ENCODE measurements around the gene NOG. TPM values are rescaled to one million over a fixed set of nuclear protein-coding genes. Genes with fewer than 3 reads are reported as not detected.

NOG gene
- total RNA-seq (2014; rRNA removed; shearing (Covaris generic)): 0.12 TPM in 1 of 2 replicates, not detected in the other

DNA sequence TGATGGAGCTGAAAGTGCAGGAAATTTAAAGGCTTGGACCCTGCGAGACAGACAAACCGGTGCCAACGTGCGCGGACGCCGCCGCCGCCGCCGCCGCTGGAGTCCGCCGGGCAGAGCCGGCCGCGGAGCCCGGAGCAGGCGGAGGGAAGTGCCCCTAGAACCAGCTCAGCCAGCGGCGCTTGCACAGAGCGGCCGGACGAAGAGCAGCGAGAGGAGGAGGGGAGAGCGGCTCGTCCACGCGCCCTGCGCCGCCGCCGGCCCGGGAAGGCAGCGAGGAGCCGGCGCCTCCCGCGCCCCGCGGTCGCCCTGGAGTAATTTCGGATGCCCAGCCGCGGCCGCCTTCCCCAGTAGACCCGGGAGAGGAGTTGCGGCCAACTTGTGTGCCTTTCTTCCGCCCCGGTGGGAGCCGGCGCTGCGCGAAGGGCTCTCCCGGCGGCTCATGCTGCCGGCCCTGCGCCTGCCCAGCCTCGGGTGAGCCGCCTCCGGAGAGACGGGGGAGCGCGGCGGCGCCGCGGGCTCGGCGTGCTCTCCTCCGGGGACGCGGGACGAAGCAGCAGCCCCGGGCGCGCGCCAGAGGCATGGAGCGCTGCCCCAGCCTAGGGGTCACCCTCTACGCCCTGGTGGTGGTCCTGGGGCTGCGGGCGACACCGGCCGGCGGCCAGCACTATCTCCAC, at the start of gene NOG:
NOG (plus strand) TSS at position 54 of the 674 bp plus-strand sequence; CDS start at position 579, 525 bp downstream.
- DNase-seq (ENCODE audit: low read depth): peak; percentile 58

- no peak for DNase-seq (ENCODE audit: low read depth)
Observed at GRCh38 chr17:56545106-56545505, 48.4 kb upstream of the NOG start.

- DNase-seq (ENCODE audit: low read depth): no peak
Observed at GRCh38 chr17:56545930-56546329, 47.6 kb upstream of the NOG start.

DNA sequence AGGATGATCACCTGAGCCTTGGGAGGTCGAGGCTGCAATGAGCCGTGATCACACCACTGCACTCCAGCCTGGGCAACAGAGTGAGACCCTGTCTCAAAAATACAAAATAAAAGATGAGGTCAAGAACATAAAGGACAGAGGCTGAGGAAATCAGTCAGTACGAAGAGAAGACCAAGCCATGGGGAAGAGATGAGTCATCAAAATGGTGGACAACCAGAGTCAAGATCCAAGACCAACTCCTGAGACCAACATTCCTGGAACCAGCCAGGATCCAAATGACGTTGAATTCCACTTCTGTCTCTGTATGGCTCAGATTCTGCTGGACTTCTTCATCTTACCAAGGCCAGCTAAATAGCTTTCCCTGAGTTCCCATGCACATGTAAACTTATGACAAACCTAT, 44.8 kb upstream of the NOG start:
- no peak for DNase-seq (ENCODE audit: low read depth)

DNA sequence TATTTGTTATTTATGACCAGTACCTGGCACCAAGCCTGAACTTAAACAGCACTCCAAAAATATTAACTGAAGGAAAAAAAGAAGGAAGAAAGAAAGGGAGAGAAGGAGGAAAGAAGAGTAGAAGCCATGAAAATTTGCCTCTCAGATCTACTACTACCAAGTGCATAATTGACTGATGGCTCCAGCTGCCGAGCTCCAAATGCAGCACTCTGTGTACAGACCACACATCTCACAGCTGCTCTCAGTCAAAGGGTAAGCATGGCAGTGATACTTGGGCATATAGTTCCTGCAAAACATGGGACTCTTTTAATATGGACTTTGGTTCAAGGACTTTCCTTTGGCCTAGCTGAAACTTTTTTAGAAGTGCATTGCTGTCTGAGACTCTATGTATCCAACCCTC, 44.0 kb upstream of the NOG start:
- DNase-seq (ENCODE audit: low read depth): no peak

DNA sequence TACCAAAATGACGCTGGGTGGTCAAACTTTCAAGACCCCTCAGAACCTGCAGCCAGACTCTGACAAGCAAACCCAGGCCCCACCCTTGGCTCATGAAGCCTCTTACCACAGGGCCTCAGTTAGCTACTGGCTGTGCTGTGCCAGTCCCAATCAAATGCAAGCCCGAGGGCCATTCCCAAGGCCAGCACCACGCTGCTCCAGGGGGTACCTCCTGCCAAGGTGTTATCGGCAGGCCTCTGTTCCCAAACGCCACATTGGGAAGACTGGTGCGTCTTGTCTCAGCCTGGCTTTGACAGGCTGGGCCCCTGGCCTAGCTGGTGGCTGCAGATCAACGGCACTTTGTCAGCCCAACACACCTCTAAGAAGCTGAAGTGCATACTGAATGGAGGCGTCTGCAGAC, 35.8 kb upstream of the NOG start:
- DNase-seq (ENCODE audit: low read depth): no peak

DNA sequence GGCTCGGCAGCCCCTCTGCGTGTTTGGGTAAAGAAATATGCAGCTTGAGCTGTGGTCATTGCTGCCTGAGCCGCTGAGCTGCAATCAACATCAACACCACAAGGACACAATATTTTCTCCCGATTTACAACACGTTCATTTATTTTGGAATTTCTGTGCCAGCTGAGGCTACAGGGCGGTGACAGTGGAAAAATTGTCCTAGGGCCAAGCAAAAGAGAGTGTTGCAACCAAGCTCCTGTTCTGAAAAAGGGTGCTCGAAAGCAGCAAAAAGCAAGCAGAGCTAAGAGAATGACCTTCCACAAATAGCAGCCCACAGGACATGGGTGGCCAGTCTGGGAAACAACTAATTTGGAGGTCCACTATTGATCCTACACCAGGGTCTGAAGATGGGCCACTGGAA, 35.4 kb upstream of the NOG start:
- DNase-seq (ENCODE audit: low read depth): no peak

DNA sequence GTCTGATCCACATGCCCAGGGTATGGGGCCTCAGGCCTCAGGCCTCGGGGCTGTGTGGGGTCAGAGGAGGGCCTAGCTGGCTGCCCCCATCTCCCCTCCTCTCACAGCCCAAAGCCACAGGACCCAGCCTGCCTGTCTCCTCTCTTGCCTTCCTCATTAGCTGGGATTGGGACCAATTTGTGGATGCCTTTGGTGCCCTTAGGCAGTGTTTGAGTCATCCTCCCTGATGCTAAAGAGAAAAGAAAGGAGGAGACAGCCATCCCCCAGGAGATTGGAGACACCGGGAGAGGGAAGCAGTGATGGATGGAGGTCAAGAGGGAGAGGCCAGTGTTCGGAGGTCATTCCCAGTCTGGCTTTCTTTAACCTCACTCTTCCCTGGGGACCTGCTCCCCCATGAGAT, 23.3 kb upstream of the NOG start:
- DNase-seq (ENCODE audit: low read depth): peak; percentile 38

DNA sequence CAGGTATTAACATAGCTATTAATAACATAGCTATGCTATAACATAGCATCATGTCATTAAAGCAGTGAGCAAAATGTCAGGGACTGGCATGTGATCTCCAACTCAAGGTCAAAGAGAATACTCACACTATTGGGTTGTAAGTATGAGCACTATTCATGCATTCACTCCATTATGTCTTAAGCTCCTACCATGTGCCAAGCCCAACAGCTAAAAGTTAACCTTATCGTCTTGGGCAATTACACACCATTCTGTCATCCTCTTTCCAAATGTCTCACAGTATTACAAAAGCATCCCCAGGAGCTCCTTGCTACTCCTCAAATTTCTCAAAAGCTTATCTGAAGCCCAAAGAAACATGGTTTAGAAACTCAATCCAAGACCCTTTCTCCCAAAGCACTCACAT, 22.0 kb upstream of the NOG start:
- no peak for DNase-seq (ENCODE audit: low read depth)

DNA sequence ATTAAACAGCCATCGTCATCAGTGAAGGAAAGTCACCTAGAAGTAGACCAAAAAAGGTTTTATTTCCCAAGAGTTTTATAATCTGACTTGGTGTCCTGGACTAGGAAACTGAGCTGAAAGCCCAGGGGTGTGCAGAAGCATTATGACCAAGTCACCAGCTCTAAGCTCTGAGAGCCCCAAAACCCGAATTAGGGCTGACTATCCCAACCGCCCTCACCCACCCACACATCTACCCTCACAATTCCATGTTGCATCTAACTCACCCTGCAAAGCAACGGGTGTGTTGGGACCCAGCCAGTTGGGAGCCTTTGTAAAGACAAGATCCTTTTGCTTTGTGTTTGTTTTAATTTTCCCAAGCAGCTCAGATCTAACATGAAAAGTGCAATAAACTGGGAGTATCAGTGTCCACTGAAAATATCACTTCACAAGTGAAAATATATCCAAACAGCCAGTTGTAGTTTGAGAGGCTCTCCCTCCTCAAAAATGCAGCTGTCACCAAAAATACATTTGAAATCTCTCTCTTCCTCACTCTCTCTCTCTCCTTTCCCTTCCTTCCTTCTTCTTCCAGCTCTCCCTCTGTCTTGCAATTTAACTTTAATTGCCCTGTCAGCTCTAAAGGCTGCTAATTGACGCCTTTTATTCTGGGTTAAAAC, 16.2 kb upstream of the NOG start:
- DNase-seq (ENCODE audit: low read depth): no peak

DNA sequence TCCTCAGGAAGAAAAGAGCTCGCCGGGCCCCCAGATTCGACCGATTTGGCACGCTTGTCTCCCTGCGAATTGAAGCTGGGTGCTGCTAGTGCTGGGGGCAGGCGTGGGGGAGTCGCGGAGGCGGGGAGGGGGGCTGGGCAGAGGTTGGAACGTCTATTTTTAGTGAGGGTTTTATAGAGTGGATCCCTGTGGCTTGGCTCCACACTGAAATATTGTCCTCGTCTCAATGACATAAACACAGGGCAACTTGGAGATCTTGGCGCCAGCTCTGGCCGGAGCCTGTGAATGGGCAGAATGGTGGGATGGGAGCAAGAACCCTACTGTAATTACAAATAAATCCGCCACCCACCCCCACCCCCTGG, 15.7 kb upstream of the NOG start:
- no peak for DNase-seq (ENCODE audit: low read depth)

GRCh38 chr17:56581635-56582627, 11.6 kb upstream of the NOG start:
- DNase-seq (ENCODE audit: low read depth): no peak

DNA sequence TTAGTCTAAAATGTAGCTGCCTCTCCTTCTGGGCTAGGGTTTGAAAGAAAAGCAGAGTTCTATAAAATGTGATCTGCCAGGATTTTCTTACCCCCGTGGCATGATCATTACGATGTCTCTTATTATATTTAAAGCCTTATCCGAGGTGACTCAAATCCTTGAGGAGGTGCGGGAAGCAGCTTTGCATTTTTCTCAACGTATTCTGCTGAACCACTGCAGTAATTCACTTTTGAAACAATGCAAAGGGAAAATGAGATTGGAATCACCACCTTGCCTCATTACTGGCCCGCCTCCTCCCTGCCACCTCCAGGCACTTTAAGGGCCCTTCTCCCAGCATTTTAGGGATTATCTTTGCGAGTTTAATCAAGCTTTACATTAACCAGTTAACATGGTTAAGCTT, 9.7 kb upstream of the NOG start:
- no peak for DNase-seq (ENCODE audit: low read depth)

- no peak for DNase-seq (ENCODE audit: low read depth)
Observed at GRCh38 chr17:56587298-56587697, 6.2 kb upstream of the NOG start.

- peak; percentile 19 for DNase-seq (ENCODE audit: low read depth)
Observed at GRCh38 chr17:56592487-56593085, 913 bp upstream of the NOG start.

DNA sequence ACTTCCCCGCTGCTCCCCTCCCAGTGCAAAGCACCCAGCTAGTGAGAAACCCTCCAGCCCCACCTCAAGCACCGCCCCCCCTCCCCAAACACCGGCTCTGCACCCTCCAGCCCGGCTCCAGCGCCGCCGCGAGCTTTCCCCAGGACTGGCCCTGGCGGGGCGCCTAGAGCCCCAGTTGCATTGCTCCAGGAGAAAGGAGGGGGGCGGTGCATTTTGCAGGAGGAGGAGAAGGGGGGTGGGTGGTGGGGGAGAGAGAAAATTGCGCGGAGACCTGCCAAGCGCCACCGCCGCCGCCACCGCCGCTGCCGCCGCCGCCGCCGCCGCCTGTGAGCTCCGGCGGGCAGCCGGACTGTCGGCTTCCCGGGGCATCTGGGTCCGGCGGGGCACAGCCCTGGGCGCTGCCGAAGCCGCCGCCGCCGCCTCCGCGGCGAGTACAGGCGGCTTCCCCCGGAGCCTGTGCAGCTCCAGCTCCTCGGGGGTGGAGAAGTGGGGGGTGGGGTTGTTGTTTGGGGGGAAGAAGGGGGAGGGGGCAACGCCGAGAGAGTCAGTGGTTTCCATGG, 333 bp upstream of the NOG start:
- DNase-seq (ENCODE audit: low read depth): peak; percentile 29

DNA sequence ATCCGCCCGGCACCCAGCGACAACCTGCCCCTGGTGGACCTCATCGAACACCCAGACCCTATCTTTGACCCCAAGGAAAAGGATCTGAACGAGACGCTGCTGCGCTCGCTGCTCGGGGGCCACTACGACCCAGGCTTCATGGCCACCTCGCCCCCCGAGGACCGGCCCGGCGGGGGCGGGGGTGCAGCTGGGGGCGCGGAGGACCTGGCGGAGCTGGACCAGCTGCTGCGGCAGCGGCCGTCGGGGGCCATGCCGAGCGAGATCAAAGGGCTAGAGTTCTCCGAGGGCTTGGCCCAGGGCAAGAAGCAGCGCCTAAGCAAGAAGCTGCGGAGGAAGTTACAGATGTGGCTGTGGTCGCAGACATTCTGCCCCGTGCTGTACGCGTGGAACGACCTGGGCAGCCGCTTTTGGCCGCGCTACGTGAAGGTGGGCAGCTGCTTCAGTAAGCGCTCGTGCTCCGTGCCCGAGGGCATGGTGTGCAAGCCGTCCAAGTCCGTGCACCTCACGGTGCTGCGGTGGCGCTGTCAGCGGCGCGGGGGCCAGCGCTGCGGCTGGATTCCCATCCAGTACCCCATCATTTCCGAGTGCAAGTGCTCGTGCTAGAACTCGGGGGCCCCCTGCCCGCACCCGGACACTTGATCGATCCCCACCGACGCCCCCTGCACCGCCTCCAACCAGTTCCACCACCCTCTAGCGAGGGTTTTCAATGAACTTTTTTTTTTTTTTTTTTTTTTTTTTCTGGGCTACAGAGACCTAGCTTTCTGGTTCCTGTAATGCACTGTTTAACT, 1.0 kb downstream of the NOG start:
- peak; percentile 3 for DNase-seq (ENCODE audit: low read depth)

DNA sequence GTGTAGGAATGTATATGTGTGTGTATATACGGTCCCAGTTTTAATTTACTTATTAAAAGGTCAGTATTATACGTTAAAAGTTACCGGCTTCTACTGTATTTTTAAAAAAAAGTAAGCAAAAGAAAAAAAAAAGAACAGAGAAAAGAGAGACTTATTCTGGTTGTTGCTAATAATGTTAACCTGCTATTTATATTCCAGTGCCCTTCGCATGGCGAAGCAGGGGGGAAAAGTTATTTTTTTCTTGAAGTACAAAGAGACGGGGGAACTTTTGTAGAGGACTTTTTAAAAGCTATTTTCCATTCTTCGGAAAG, 1.6 kb downstream of the NOG start:
- no peak for DNase-seq (ENCODE audit: low read depth)

DNA sequence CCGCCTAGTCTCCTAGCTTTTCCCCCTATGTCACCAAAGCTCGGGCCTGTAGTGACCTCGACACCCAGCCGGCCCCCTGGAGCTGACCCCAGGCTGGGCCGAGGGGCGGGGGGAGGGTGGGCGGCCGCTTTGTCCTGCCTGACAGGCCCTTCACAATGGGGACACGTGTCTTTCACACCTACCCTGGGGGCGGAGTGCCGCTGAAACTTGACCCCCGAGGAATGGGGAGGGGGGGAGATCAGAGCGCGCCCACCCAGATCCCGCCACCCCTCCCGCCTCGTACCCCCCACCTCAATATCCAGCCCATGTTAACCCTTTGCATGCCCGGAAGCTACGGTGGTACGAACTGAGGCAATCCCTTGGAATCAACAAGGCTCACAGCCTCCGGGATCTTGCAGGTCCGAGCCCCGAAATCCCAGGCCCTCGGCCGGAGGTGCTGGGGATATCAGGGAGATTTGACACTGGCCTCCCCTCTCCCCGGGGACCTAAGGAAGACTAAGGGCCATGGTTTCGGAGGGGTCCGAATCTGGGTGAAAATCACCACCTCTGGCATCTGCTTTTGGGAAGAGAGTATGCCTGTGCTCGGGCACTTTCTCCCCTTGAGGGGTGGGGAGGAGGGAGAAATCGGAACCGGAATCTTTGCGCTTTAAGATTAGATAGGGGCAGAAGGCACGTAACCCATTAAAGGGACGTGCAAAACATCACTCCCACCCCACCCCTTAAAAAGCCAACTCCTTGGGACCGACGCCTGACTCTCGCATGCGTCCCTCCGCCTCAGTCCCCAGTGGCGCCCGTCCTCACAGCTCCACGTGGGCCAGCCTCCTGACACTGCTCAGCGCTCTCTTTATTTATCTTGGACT, 2.6 kb downstream of the NOG start:
- no peak for DNase-seq (ENCODE audit: low read depth)
